GM21825 (cell line): ENCODE results near the gene THTPA.

ENCODE experiments used
- ATAC-seq: cut with Tn5 transposase; IDR thresholded peaks from one replicate; pipeline ENCODE4 v1.9.1; 2021; ENCODE audit warnings: mild to moderate bottlenecking, moderate library complexity; ENCODE audit not compliant: unreplicated experiment

THTPA gene

DNA sequence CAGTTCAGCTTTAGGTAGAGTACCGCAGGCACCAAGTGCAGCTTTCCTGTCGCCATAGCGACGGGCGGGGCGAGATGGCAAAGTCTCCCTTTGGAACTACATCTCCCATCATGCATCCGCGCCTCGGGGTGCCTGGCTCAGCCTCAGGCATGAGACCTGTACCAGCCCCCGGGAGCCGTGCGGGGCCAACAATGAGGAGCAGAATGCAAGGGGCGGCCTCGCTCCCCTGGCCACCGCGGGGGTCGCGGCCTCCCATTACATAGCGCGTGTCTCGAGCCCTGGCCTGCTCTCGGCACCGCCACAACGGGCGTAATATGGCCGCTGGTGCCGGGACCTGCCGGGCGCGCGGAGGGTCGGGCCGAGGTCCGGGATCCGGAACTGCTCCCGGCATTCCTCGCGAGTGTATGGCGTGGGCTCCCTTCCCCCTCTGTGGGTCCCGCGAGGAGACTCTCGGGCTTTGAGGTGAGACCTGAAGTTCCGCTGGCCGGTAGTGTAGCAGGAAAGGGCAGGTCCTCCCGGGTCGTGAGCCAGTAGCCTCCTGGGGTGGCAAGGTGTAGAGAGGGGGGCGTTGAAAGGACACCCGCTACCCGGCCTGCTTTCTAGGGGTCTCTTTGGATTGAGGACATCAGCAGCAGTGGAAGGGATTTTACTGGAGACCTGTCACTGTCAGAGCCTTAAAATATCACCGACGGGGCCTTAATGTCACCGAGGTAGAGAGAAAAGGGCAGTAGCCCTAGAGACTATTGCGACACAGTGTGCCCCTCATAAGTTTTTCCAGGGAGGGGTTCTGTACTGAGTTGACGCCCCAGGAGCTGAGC is at the start of gene THTPA:
Gene THTPA (plus strand): TSS at position 390 of the 818 bp plus-strand sequence. CDS start 487 bp downstream, outside the sequence.
- ATAC-seq = peak; percentile 79

DNA sequence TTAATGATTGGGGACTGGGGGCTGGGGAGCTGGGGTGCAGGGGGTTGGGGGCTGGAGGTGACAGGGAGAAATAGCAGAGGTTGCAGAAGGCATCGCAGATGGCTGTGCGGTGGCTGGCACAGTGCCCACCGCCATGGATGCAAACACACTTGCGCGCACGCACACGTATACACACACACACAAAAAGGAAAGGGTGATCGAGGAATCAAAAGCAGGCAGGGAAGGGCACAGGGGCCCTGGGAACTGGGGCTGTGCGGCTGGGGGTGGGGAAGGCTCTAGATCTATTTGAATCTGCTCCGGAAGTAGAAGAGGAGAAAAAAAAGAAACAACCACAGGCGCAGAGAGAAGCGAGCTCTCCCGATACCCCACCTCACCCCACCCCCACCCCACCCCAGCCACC is 43.9 kb upstream of the THTPA start:
- no peak for ATAC-seq

DNA sequence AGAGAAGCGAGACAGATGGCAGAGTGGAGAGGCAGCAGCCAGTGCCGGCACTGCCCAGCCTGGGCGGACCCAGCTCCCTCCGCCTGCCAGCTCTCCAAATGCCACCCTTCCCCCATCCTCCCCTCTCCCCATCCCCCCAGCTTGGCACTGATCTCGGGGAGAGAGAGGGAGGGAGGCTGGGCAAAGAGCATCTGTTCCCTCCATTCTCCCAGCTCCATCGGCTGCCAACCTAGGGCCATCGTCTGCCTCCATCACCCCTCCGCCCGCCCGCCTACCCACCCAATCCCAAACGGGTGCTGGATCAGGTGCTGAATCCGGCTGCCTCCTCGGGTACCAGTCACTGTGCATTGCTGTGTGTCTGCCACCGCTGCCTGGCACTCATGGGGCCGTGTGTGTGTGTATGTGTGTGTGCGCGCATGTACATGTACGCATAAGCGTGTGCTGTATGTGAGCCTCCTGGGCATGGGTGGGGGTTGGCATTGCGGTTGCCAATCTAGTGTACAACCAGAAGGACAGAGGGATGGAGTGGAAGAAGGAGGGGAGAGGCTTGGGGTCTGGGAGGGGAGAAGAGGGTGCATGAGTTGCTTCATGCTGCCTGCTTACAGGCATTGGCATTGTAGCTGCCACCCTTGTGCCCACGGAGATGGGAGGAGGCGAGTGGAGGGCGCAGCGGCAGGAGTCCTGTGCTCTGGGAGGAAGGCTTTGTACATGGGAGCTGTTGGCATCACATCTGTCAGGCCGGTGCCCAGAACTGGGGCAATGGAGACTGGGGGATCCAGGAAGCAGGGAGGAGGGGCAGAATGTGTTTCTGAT is 42.9 kb upstream of the THTPA start:
- ATAC-seq = no peak

- no peak for ATAC-seq
Measured at GRCh38 chr14:23513818-23514643, 42.0 kb upstream of the THTPA start.

DNA sequence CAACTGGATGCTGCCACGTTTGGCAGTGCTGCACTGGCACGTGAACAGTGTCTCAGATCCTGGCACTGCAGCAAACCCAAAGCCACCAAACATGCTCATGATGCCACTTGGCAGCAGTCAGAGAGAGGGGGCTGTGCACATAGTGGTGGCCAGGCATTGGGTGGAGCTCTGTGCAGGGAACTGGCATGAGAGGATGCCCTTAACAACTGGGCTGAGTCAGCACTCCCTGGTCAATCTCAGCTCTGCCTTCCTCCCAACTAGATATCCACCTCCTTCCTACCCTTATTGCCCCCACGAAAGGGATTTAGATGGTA is 41.5 kb upstream of the THTPA start:
- no peak for ATAC-seq

DNA sequence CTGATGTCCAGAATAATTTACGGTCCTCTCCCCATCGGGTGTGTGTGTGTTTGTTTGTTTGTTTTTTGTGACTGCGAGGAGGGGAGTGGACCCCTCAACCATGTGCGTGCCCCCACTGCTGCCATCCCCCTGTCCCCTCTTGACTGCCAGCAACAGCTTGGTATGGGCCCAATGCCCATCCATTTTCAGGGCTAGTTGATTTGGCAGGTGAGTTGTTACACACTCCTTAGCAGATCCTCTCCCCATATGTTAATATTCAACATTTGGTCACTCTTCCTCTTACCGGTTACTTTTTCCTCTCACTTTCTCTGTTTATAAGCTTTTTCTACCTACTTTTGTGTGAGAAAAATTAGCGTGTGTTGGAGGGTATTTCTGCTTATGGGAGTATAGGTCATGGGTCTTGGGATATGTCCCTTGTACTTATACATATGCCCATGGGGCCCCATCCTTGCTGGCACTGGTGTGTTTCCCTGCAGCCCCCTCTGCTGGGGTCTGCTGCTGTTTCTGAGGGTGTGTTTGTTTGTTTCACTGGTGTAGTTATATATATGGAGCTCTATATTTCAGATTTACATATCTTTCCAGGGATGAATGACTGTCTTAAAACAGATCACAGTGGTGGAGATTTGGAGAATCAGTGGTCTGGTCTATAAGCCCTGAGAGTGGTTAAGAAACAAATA is 38.3 kb upstream of the THTPA start:
- ATAC-seq = no peak

- ATAC-seq = no peak
Measured at GRCh38 chr14:23518709-23519108, 37.4 kb upstream of the THTPA start.

DNA sequence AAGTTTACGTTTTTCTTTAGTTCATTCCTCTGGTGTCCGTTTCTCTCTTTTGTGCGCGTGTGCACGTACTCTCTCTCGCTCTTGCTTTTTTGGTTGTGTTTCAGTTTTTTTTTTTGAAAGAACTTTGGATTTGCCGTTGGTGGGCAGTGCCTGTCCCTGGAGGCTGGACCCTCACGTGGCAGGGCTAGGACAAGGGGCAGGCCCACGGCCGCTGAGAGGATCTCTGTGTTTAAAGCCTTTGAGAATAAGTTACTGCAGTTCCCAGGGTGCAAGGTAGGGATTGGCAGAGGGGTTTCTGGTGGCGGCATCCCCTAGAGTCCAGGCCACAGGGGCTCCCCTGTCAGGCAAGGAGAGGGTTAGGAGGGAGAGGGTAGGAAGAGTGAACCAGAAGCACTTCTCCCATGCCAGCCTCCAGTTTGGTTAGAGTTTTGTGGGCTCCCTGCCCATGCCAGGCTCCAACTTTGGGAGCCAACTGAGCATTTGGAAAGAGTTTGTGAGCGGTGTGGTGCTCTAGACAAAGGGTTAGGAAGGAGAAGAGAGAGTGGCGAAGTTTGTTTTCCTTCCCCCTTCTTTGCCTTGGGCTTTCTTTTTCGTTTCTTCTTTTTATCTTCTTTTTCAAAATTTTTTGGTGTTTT is 35.1 kb upstream of the THTPA start:
- ATAC-seq = no peak

DNA sequence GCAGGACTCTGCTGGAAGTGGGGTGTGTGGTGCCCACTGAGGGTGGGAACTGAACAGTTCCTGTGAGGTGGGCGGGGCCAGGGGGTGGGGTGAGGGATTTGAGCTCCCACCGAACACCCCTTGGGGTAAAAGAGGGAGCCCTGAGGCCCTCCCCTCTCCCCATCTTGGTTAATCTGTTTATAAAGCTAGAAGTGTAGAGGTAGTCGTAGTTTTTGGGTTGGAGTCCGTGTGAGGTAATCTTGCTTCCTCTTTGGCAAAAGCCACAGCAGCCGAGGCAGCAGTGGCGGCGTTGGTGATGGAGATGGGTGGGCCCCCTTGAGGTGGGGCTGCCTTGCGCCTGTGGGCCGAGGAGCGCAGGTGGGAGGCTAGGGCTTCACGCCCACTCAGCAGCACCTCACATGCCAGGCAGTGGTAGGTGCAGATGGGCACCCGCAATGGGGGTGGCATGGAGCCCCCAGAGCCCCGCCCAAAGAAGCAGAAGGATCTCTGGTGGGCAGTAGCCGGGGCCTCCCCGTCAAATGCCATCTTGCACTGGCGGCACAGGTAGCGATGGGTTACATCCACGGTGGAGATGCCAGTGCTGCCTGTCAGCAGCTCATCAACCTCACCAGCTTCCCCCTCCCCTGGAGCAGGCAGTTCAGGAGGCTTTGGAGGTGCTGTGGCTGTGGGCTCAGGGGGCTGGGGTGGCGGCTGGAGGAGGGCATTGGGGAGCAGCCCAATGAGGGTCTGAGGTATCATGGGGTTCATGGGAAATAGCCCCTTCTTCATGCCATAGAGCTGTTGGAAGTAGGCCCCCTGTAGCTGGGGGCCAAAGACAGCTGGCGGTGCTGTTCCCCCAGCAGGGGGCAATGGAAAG is 34.1 kb upstream of the THTPA start:
- ATAC-seq = no peak

DNA sequence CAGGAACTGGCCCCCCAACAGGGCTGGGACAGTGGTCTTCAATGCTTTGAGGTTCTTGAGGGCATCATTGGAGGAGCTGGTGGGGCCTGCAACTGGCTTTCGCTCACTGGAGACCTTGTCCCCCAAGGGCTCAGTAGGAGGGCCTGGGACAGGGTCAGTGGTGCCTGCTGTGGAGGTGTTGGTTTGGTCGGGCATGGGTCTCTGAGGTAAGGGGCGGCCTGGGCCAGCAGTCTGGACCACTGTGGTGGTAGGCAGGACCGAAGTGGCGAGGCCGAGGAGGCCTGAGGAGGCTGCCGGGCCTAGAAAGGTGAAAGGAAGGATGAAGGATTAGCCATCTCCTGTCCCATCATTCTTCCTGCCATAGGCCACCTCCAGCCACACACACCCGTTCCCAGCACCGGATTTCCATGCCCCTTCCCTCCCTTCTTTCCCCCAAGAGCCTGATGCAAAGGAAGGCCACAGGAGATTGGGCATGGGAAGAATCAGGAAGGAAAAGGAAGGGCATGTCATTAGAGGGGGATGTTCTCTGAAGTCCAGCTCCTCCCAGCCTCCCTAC is 33.4 kb upstream of the THTPA start:
- no peak for ATAC-seq

DNA sequence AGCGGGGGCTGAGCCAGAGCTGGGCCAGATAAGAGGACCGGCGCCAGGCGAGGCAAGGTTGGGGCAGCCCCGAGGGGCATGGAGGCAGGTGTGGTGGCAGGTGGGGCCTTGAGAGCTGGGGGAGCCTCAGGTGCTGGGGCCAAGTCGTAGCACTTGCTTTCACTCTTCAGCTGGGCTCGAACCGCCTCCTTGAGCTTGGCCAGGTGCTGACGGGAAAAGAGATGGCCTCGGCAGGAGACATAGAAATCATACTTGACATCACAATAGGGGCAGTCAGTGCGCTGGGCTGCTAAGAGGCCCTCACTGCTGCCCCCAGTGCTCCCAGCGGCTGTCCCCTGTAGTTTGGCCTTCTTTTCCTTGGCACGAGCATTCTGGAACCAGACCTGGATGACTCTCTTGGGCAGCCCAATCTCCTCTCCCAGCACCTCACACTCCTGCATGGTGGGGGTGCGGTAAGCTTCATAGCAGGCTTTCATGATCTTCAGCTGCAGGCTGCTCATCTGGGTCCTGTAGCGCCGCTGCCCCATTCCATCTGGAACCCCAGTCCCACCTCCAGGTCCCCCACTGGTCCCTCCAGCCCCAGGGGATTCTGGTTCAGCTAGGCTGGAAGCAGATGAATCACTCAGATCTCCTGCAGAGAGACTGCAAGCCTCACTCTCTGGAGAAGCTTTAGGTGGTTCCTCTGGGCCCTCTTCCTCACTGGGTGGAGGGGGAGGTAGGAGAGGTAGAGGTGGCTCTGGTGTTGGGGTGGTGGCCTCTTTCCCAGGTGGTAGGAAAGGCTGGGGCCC is 32.6 kb upstream of the THTPA start:
- ATAC-seq = no peak

DNA sequence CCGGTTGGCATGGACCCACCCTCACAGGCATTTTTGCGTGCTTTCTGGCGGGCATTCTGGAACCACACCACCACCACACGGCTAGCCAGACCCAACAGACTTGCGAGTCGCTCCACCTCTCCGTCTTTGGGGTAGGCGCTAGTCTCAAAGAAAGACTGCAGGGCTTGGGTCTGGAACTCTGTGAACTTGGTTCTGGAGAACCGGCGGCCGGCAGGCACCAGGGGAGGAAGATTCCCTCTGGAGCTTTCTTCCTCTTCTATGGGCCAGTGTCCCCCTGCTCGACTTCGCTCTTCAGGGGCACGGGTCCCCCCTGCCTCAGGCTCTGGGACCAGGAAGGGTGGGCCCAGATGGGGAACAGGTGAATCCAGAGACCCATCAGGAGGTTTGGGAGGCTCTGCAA is 31.1 kb upstream of the THTPA start:
- no peak for ATAC-seq

DNA sequence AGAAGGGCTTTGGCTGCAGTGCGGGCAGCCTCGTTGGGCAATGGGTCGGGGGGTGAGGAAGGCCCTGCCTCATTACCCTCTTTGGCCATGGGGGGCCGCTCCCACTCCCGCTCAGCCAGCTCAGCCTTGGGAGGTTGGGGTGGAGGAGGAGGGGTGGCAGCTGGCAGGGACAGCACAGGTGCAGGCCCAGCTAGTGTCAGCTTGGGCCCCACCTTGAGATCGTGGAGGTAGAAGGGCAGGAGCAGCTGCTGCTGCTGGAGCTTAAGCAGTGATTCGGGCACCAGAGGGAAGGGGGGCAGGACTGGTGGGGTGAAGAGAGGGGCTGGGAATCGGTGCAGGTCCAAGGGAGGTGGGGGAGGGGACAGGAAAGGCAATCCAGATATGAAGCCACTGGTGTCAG is 30.5 kb upstream of the THTPA start:
- ATAC-seq = no peak

GRCh38 chr14:23528555-23528954 is 27.5 kb upstream of the THTPA start:
- ATAC-seq = no peak

DNA sequence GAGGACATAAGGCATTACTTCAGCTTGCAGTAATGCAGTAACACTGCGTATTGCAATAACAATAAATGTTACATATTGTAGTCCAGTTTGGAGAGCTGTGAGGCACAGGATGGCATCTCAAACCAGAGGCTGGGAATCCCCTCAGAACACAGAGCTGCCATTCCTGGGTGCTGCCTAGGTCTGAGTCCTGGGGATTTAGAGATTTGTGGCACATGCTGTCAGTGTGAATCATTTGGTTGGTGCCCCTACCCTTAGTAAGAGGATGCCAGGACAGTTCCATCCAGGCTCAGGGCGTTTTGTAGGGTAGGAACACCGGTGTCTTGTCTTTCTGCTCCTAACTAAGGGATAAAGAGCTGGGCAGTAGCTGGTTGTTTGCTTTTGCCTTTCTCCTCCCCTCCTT is 27.1 kb upstream of the THTPA start:
- ATAC-seq = no peak

DNA sequence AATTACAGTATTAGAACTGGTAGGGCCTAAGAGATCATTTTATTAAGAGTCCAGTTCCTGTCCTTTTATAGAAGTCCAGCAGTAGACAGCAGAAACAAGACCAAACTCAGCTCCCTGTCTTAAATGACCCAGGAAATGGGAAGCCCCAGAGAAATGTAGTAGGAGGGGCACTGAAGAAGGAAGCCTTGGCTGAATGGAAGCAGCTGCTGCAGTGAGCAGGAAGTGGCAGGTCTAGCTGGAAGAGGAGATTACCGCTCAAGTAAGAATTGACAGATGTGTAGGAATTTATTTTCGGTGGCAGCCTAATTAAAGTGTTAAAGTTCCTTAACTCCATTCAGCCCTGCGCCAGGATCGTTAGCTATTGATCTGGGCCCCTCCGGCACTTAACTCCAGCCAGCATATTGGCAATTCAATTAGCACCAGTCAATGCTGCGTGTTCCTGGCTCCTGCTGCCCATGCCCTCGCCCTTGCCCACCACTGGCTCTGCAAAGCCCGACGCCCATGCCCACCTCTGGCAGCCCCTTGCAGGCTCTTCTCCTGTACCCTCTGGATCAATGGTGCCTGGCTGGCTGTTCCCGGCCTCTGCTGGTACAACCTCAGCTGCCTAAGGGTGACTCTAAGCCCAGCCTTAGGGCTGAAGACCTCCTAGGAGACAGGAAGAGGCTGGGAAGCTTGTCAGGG is 25.6 kb upstream of the THTPA start:
- ATAC-seq = no peak

- no peak for ATAC-seq
Measured at GRCh38 chr14:23531391-23531790, 24.7 kb upstream of the THTPA start.

DNA sequence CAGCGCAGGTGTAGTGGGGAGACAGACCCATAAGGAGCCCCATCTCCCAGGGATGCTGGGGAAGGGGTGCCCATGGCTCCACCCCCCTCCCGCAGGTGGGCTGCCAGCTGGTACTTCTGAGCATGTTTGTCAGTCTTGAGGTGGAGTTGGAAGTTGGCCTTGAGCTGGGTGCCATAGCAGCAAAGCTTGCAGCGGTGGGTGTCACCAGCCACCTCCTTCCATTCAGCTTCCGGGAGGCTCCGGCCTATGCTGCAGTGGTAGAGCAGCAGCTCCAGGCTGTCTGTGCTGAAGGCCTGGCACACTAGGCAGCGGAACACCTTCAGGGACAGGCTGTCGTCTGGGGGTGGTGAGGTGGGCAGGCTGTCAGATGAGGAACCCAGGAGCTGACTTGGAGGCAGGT is 23.4 kb upstream of the THTPA start:
- ATAC-seq = no peak
